ENCODE measurements around the gene ZNF574. TPM values are rescaled to one million over a fixed set of nuclear protein-coding genes. Genes with fewer than 3 reads are reported as not detected.

ZNF574 gene
- total RNA-seq, 1 donor from 2014 or later = 26.5 TPM

- H3K27me3 ChIP-seq = no peaks in the 10 kb centered on the region
- no peak overlapping the region for H3K4me3 ChIP-seq
- peaks cover 14% of the 10 kb centered on the region for H3K4me1 ChIP-seq
- no peak overlapping the region for H3K27ac ChIP-seq
- H3K36me3 ChIP-seq = no peaks in the 10 kb centered on the region
- intact Hi-C loops (cut with DNase I) = loop anchor here (5.0 kb wide), 1 partner anchor 52 kb away; no protein-coding TSS in a partner anchor
- DNase-seq (ENCODE audit: extremely low spot score in 2 of 2) = no peak
- TF ChIP-seq, protein P1, sequence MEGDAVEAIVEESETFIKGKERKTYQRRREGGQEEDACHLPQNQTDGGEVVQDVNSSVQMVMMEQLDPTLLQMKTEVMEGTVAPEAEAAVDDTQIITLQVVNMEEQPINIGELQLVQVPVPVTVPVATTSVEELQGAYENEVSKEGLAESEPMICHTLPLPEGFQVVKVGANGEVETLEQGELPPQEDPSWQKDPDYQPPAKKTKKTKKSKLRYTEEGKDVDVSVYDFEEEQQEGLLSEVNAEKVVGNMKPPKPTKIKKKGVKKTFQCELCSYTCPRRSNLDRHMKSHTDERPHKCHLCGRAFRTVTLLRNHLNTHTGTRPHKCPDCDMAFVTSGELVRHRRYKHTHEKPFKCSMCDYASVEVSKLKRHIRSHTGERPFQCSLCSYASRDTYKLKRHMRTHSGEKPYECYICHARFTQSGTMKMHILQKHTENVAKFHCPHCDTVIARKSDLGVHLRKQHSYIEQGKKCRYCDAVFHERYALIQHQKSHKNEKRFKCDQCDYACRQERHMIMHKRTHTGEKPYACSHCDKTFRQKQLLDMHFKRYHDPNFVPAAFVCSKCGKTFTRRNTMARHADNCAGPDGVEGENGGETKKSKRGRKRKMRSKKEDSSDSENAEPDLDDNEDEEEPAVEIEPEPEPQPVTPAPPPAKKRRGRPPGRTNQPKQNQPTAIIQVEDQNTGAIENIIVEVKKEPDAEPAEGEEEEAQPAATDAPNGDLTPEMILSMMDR (IDR thresholded peaks at IDR 0.05) = no peak
- no peak for TF ChIP-seq POLR2A (IDR thresholded peaks at IDR 0.05)
- H3K9me3 ChIP-seq = no peaks in the 10 kb centered on the region
Observed at GRCh38 chr19:42130254-42130573, 54.2 kb downstream of the ZNF574 start.

Other genes starting within 250 kb of the ZNF574 start
- gene LYPD4, start 231.5 kb upstream of the ZNF574 start, total RNA-seq = not detected
- not detected for gene DMRTC2, start 231.1 kb upstream of the ZNF574 start, total RNA-seq
- 1,554 TPM for gene RPS19, start 215.9 kb upstream of the ZNF574 start, total RNA-seq
- not detected for gene CD79A, start 198.9 kb upstream of the ZNF574 start, total RNA-seq
- gene ARHGEF1, start 193.0 kb upstream of the ZNF574 start, total RNA-seq = 114 TPM
- gene ERFL, start 147.7 kb upstream of the ZNF574 start, total RNA-seq = 0.49 TPM
- gene RABAC1, start 116.8 kb upstream of the ZNF574 start, total RNA-seq = 263 TPM
- 4.7 TPM for gene ATP1A3, start 81.9 kb upstream of the ZNF574 start, total RNA-seq
- gene GRIK5, start 6.0 kb upstream of the ZNF574 start, total RNA-seq = 2.5 TPM
- gene POU2F2, start 56.3 kb downstream of the ZNF574 start, total RNA-seq = 0.74 TPM
- gene DEDD2, start 141.5 kb downstream of the ZNF574 start, total RNA-seq = 25.3 TPM
- 6.1 TPM for gene ZNF526, start 144.1 kb downstream of the ZNF574 start, total RNA-seq
- 21.1 TPM for gene GSK3A, start 166.4 kb downstream of the ZNF574 start, total RNA-seq
- gene ERF, start 179.0 kb downstream of the ZNF574 start, total RNA-seq = 44.7 TPM
- 36.1 TPM for gene CIC, start 193.1 kb downstream of the ZNF574 start, total RNA-seq
- not detected for gene PRR19, start 226.0 kb downstream of the ZNF574 start, total RNA-seq
- 21.9 TPM for gene PAFAH1B3, start 226.5 kb downstream of the ZNF574 start, total RNA-seq
- gene TMEM145, start 237.1 kb downstream of the ZNF574 start, total RNA-seq = not detected
- gene MEGF8, start 249.5 kb downstream of the ZNF574 start, total RNA-seq = 13.5 TPM